ENCODE data around the gene TGM2.

Gene TGM2

GRCh38 chr20:38136421-38137245 is 28.4 kb downstream of the TGM2 start:
- Histone ChIP-seq H3K4me3 (ENCODE audit: low read depth, low read length) (no peak overlapping the region), H3K4me1 (ENCODE audit: control insufficient read depth, insufficient read depth, low read length) (peaks cover 2% of the 10 kb centered on the region), H3K9ac (ENCODE audit: low read depth, low read length) (no peak overlapping the region), H3K9me3 (ENCODE audit: control insufficient read depth, insufficient read depth, low read length) (no peaks in the 10 kb centered on the region), H3K27me3 (ENCODE audit: control insufficient read depth, insufficient read depth, low read length) (no peaks in the 10 kb centered on the region), H3K36me3 (ENCODE audit: control insufficient read depth, insufficient read depth, low read length) (no peaks in the 10 kb centered on the region)

- Histone ChIP-seq H3K9me3 (ENCODE audit: control insufficient read depth, insufficient read depth, low read length) (no peaks in the 10 kb centered on the region), H3K27me3 (ENCODE audit: control insufficient read depth, insufficient read depth, low read length) (no peaks in the 10 kb centered on the region), H3K4me3 (ENCODE audit: low read depth, low read length) (no peak overlapping the region), H3K36me3 (ENCODE audit: control insufficient read depth, insufficient read depth, low read length) (no peaks in the 10 kb centered on the region), H3K4me1 (ENCODE audit: control insufficient read depth, insufficient read depth, low read length) (peaks cover 2% of the 10 kb centered on the region), H3K9ac (ENCODE audit: low read depth, low read length) (no peak overlapping the region)
These were observed 29.2 kb downstream of the TGM2 start for GRCh38 chr20:38135651-38136420.

GRCh38 chr20:38135271-38135650 is 29.8 kb downstream of the TGM2 start:
- H3K36me3 ChIP-seq (ENCODE audit: control insufficient read depth, insufficient read depth, low read length) = no peaks in the 10 kb centered on the region
- no peaks in the 10 kb centered on the region for H3K27me3 ChIP-seq (ENCODE audit: control insufficient read depth, insufficient read depth, low read length)
- H3K9ac ChIP-seq (ENCODE audit: low read depth, low read length) = no peak overlapping the region
- H3K9me3 ChIP-seq (ENCODE audit: control insufficient read depth, insufficient read depth, low read length) = no peaks in the 10 kb centered on the region
- peaks cover 2% of the 10 kb centered on the region for H3K4me1 ChIP-seq (ENCODE audit: control insufficient read depth, insufficient read depth, low read length)
- H3K4me3 ChIP-seq (ENCODE audit: low read depth, low read length) = no peak overlapping the region

DNA sequence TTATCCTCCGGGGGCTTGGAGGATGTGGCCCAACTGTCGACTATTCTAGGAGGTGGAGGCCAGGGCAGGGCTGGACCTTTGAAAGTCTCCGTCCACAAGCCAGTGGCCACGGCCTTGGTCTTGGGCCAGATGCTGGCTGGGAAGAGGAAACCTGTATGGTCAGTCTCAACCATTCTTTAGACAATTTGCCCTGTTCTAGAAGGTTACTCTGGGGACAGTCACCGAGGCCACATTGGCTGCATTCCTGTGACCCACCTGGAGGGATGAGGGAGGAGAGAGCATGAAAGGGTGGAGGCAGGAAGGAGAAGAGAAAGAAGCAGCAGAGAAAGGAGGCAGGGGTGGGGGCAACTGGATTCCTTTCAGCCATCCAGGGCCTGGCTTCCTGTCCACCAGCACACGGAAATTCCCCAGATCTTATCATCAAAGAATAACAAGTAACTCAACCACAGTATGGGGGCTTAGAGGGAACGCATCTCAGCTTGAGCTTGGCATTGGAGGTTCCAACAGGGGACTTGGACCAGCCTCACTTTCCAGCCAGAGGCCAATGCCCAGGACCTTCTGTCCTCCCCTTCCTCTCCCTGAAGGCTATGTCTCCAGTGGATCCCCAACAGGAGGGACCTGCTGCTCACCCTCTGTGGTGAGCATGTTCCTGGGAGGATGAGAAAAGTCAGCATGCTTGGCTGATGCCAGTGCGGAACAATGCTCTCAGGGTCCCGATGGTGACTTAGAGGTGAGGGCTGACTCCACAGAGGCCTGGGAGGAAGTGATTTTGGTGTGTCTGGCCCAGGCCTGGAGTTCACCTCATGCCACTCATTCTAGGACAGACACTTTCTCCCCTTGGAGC is 30.4 kb downstream of the TGM2 start:
- Histone ChIP-seq H3K4me3 (ENCODE audit: low read depth, low read length) (no peak overlapping the region), H3K4me1 (ENCODE audit: control insufficient read depth, insufficient read depth, low read length) (no peaks in the 10 kb centered on the region), H3K9me3 (ENCODE audit: control insufficient read depth, insufficient read depth, low read length) (no peaks in the 10 kb centered on the region), H3K27me3 (ENCODE audit: control insufficient read depth, insufficient read depth, low read length) (no peaks in the 10 kb centered on the region), H3K9ac (ENCODE audit: low read depth, low read length) (no peak overlapping the region), H3K36me3 (ENCODE audit: control insufficient read depth, insufficient read depth, low read length) (no peaks in the 10 kb centered on the region)

GRCh38 chr20:38133680-38134426 is 31.2 kb downstream of the TGM2 start:
- H3K36me3 ChIP-seq (ENCODE audit: control insufficient read depth, insufficient read depth, low read length) = no peaks in the 10 kb centered on the region
- H3K9ac ChIP-seq (ENCODE audit: low read depth, low read length) = no peak overlapping the region

DNA sequence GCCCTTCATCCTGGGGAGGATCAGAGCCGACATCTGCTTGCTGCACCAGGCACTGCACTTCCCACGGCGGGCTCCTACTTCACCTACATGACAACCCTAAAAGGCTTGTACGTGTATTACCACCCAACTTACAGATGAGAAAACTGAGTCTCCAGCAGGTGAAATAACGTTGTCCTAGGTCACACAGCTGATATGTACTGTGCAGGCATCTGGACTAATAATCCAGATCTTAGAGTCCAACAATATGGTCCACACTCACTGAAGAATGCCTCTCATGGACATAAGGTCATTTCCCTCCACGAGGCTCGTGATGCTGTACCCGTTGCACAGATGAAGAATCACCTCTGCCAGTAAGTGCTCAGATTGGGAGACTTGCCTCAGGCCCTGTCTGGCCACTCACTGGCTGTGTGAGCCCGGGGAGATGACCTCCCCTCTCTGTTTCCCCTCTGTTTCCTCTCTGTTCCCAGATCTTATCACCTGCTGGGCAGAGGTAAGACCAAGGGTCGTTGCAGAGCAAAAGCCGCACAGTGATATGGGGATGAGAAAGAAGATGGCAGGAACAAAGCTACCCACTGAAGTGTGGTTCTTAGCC is 32.1 kb downstream of the TGM2 start:
- H3K4me1 ChIP-seq (ENCODE audit: control insufficient read depth, insufficient read depth, low read length) = no peaks in the 10 kb centered on the region
- H3K4me3 ChIP-seq (ENCODE audit: low read depth, low read length) = no peak overlapping the region
- no peaks in the 10 kb centered on the region for H3K36me3 ChIP-seq (ENCODE audit: control insufficient read depth, insufficient read depth, low read length)

More at GRCh38 chr20:38133680-38134426, 31.2 kb downstream of the TGM2 start:
- no peaks in the 10 kb centered on the region for H3K27me3 ChIP-seq (ENCODE audit: control insufficient read depth, insufficient read depth, low read length)
- H3K9me3 ChIP-seq (ENCODE audit: control insufficient read depth, insufficient read depth, low read length) = no peaks in the 10 kb centered on the region
- no peak overlapping the region for H3K4me3 ChIP-seq (ENCODE audit: low read depth, low read length)
- no peaks in the 10 kb centered on the region for H3K4me1 ChIP-seq (ENCODE audit: control insufficient read depth, insufficient read depth, low read length)

DNA sequence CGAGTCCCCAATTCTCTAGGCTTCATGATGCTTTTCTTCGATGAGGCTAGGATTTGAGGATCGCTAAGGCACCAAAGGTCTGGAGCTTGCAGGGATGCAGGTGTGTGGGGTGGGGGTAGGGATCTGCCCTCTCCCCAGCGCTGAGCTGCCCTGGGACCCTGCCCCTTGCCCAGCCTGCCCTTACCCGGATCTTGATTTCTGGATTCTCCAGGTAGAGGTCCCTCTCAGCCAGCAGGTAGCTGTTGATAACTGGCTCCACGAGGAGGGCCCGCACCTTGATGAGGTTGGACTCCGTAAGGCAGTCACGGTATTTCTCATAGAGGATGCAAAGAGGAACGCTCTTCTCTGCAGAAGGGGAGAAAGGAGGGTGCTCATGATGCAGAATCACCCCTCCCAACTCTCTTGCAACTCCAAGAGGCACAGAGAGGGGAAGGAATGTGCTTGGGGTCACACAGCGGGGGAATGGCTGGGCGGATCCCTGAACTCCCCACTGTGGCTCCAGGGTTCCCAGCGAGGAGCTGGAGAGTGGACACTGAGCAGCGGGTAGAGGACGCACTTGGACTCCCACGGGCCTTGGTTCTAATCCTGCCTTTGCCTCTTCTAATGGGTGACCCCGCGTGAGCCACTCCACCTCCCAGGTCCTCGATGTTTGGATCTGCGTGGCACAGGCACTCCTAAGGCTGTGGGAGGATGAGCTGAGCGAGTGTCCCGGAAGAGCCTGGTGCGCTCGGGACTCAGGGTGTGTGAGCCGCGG is 32.7 kb downstream of the TGM2 start:
- Histone ChIP-seq H3K9me3 (ENCODE audit: control insufficient read depth, insufficient read depth, low read length) (no peaks in the 10 kb centered on the region), H3K36me3 (ENCODE audit: control insufficient read depth, insufficient read depth, low read length) (no peaks in the 10 kb centered on the region), H3K4me3 (ENCODE audit: low read depth, low read length) (no peak overlapping the region), H3K9ac (ENCODE audit: low read depth, low read length) (no peak overlapping the region), H3K27me3 (ENCODE audit: control insufficient read depth, insufficient read depth, low read length) (no peaks in the 10 kb centered on the region), H3K4me1 (ENCODE audit: control insufficient read depth, insufficient read depth, low read length) (no peaks in the 10 kb centered on the region)

More for the DNA sequence above, 32.1 kb downstream of the TGM2 start:
- H3K9ac ChIP-seq (ENCODE audit: low read depth, low read length) = no peak overlapping the region
- no peaks in the 10 kb centered on the region for H3K9me3 ChIP-seq (ENCODE audit: control insufficient read depth, insufficient read depth, low read length)
- no peaks in the 10 kb centered on the region for H3K27me3 ChIP-seq (ENCODE audit: control insufficient read depth, insufficient read depth, low read length)

- H3K4me3 ChIP-seq (ENCODE audit: low read depth, low read length) = no peak overlapping the region
- no peak overlapping the region for H3K9ac ChIP-seq (ENCODE audit: low read depth, low read length)
- H3K36me3 ChIP-seq (ENCODE audit: control insufficient read depth, insufficient read depth, low read length) = no peaks in the 10 kb centered on the region
- H3K9me3 ChIP-seq (ENCODE audit: control insufficient read depth, insufficient read depth, low read length) = no peaks in the 10 kb centered on the region
- no peaks in the 10 kb centered on the region for H3K27me3 ChIP-seq (ENCODE audit: control insufficient read depth, insufficient read depth, low read length)
- H3K4me1 ChIP-seq (ENCODE audit: control insufficient read depth, insufficient read depth, low read length) = no peaks in the 10 kb centered on the region
These were observed 33.4 kb downstream of the TGM2 start for GRCh38 chr20:38131588-38132121.

DNA sequence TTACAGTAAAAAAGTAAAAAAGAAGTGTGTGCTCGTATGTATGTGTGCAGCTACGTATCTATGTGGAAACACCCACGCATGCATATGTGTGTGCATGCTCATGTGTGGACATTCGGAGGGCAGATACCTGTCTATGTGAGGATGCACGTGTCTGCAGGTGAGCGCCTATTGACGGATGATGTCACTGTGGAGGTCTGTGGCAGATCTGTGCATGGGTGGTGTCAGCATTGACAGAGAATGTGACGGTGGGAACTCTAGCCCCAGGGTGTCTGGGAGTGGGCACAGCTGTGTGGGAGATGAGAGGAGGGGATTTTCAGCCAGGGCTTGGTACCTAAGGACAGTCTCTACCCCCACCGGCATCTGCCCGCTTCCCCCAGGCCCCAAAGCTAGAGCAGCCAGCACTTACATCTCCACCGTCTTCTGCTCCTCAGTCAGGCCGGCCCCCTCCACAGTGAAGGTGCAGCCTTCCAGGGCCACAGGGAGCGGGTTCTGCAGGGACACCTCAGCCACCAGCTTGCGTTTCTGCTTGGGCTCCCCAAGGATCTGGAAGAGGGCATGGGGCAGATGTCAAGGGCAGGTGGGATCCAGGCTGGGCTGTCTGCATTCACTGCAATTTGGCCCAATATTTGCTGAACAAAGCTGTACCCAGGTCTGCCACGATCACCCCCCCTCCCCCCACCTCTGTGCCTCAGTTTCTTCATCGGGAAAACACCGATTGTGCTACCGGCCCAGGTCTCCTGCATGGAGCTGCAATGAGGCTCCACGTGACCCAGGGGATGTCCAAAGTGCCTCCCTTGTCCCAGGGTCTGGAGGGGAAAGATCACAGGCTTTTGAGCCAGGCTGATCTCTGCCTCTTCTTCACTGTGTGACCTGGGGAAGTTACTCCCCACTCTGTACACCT is 34.1 kb downstream of the TGM2 start:
- no peaks in the 10 kb centered on the region for H3K4me1 ChIP-seq (ENCODE audit: control insufficient read depth, insufficient read depth, low read length)
- no peaks in the 10 kb centered on the region for H3K9me3 ChIP-seq (ENCODE audit: control insufficient read depth, insufficient read depth, low read length)
- H3K27me3 ChIP-seq (ENCODE audit: control insufficient read depth, insufficient read depth, low read length) = no peaks in the 10 kb centered on the region
- no peaks in the 10 kb centered on the region for H3K36me3 ChIP-seq (ENCODE audit: control insufficient read depth, insufficient read depth, low read length)
- H3K9ac ChIP-seq (ENCODE audit: low read depth, low read length) = no peak overlapping the region
- H3K4me3 ChIP-seq (ENCODE audit: low read depth, low read length) = no peak overlapping the region
